ENCODE results near the gene CUL1. TPM values are rescaled to one million over a fixed set of nuclear protein-coding genes. Genes with fewer than 3 reads are reported as not detected.

CUL1 gene
- total RNA-seq, 1 experiment from 2014 or later = 72.3 TPM

DNA sequence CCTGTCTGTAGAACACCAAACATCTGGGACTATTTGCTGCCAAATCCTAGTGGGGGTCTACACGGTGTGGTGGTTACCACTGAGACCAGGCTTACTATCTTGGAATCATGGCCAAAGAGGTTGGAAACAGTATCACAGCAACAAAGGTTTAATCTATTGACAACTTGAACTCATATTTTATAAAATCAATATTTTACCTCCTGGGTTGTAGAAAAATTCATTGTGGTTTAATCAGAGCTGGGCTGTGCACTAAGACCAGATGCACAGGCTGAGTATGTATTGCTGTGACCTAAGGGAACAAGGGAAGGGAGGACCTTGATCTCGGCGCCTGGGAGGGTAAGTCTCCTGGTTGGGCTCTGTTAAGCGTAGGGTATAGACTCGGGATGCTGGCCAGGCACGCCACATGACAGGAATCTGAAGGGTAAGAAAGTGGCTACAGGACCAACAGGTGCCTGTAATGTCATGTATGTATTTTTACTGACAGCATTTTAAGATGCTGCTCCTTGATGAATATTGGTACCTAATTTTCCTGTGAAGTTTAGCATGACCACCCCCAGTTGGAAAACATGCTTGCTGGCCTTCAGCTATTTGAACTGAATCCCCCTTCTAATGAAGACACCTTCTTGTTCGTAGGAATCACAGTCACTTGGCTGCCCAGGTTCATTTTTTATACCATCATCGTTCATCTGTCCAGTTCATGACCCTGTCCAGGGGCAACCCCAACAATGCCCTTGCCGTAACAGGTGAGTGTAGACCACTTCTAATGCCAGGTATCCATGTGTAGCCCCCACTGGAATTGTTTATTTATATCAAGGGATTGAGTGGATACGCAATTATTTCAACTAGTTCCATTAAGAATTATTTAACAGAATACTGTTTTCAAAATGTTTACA, 105.9 kb downstream of the CUL1 start:
- Mint-ChIP-seq H3K4me3 (no peak overlapping the region), H3K36me3 (ENCODE audit: insufficient read depth in 1 of 3, low read depth in 3 of 3) (peaks cover 25 to 69% (median 54%) of the 10 kb centered on the region in 3 experiments), H3K27ac (peak overlapping the region in 2 of 3 experiments; percentile 30 to 83; a peak in 3 of 7 replicates), H3K4me1 (peaks cover 12 to 16% of the 10 kb centered on the region in 2 experiments), H3K27me3 (ENCODE audit: low read depth) (no peaks in the 10 kb centered on the region), H3K9me3 (no peaks in the 10 kb centered on the region)
- Histone ChIP-seq H3K4me1 (ENCODE audit: insufficient read depth, low read length) (peaks cover 5% of the 10 kb centered on the region), H3K27ac (ENCODE audit: insufficient read length, low read depth, low read length) (no peak overlapping the region), H4K8ac (replicated peaks; ENCODE audit: insufficient read length, low read depth, low read length) (no peak overlapping the region), H2AK5ac (ENCODE audit: insufficient read length, low read length) (no peak overlapping the region), H2BK120ac (ENCODE audit: low read depth, low read length, poor library complexity, severe bottlenecking) (no peak overlapping the region), H2BK12ac (ENCODE audit: insufficient read length, low read depth, low read length) (no peak overlapping the region), H2BK5ac (ENCODE audit: insufficient read length, low read length) (no peak overlapping the region), H3K18ac (ENCODE audit: insufficient read length, low read depth, low read length) (no peak overlapping the region), H2BK15ac (ENCODE audit: low read depth, low read length) (no peak overlapping the region), H4K91ac (ENCODE audit: insufficient read length, low read depth, low read length) (no peak overlapping the region), H3K23ac (ENCODE audit: insufficient read length, low read depth, low read length) (no peak overlapping the region), H3K79me1 (ENCODE audit: insufficient read depth, low read depth, low read length, poor library complexity, severe bottlenecking) (no peaks in the 10 kb centered on the region), H3K79me2 (ENCODE audit: insufficient read depth, low read length) (no peaks in the 10 kb centered on the region), H3K23me2 (ENCODE audit: insufficient read length, low read depth, low read length, poor library complexity, severe bottlenecking) (no peaks in the 10 kb centered on the region), H2AFZ (ENCODE audit: low read length) (no peak overlapping the region), H3K14ac (ENCODE audit: insufficient read depth, low read length) (no peak overlapping the region), H3T11ph (ENCODE audit: low read length) (no peak overlapping the region), H3K9ac (ENCODE audit: extremely low read depth, insufficient read length, low read length) (no peak overlapping the region), H4K5ac (ENCODE audit: insufficient read length, low read depth, low read length) (no peak overlapping the region), H3K4me2 (ENCODE audit: insufficient read depth, insufficient read length, low read length) (no peak overlapping the region), H3K27me3 (ENCODE audit: insufficient read depth, low read length) (no peaks in the 10 kb centered on the region), H3K4ac (ENCODE audit: low read depth, low read length) (no peak overlapping the region), H3K56ac (ENCODE audit: insufficient read length, low read depth, low read length) (no peak overlapping the region), H3K9me3 (ENCODE audit: control insufficient read depth, low read depth, low read length) (no peaks in the 10 kb centered on the region), H4K20me1 (ENCODE audit: control insufficient read depth, insufficient read depth, insufficient read length) (no peaks in the 10 kb centered on the region), H2BK20ac (ENCODE audit: low read depth, low read length, poor library complexity, severe bottlenecking) (no peak overlapping the region)
- no peak for DNase-seq
- TF ChIP-seq, protein P1, sequence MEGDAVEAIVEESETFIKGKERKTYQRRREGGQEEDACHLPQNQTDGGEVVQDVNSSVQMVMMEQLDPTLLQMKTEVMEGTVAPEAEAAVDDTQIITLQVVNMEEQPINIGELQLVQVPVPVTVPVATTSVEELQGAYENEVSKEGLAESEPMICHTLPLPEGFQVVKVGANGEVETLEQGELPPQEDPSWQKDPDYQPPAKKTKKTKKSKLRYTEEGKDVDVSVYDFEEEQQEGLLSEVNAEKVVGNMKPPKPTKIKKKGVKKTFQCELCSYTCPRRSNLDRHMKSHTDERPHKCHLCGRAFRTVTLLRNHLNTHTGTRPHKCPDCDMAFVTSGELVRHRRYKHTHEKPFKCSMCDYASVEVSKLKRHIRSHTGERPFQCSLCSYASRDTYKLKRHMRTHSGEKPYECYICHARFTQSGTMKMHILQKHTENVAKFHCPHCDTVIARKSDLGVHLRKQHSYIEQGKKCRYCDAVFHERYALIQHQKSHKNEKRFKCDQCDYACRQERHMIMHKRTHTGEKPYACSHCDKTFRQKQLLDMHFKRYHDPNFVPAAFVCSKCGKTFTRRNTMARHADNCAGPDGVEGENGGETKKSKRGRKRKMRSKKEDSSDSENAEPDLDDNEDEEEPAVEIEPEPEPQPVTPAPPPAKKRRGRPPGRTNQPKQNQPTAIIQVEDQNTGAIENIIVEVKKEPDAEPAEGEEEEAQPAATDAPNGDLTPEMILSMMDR (conservative IDR thresholded peaks at IDR 0.05) = no peak
- WGBS (ENCODE audit: extremely low coverage, insufficient read length, low lambda C conversion rate) = no CpG with 5 or more reads among the region's 10 CpGs
